ENCODE measurements around the gene TCL1B. TPM values are rescaled to one million over a fixed set of nuclear protein-coding genes. Genes with fewer than 3 reads are reported as not detected.

Gene TCL1B
- polyA plus RNA-seq, 1 donor (not counting 4 experiments of a cell fraction or from before 2014, with no cell fraction given) = not detected

GRCh38 chr14:95690815-95691214 is 4.6 kb downstream of the TCL1B start:
- DNase-seq (ENCODE audit: low read depth, low spot score) (no peak), FAIRE-seq (no peak)
- H3K9me3 ChIP-seq (ENCODE audit: control insufficient read depth, low read depth, low read length) = no peaks in the 10 kb centered on the region
- H3K4me2 ChIP-seq (ENCODE audit: control insufficient read depth, extremely low read depth, insufficient read depth, low read depth, low read length) = no peak overlapping the region
- no peaks in the 10 kb centered on the region for H3K9me1 ChIP-seq (ENCODE audit: control insufficient read depth, extremely low read depth, insufficient read depth, low read length)
- H3K9ac ChIP-seq (ENCODE audit: control insufficient read depth, extremely low read depth, insufficient read depth, low read length) = no peak overlapping the region
- no peaks in the 10 kb centered on the region for H3K36me3 ChIP-seq (ENCODE audit: control insufficient read depth in 2 of 2, extremely low read depth in 1 of 2, insufficient read depth in 2 of 2, low read length in 2 of 2)
- no peak overlapping the region for H2AFZ ChIP-seq (ENCODE audit: control insufficient read depth, low read length)
- no peaks in the 10 kb centered on the region for H3K27me3 ChIP-seq (ENCODE audit: control insufficient read depth, extremely low read depth, insufficient read depth, low read length)
- H3K4me1 ChIP-seq (ENCODE audit: control insufficient read depth, extremely low read depth, insufficient read depth, low read length) = no peaks in the 10 kb centered on the region
- no peaks in the 10 kb centered on the region for H4K20me1 ChIP-seq (ENCODE audit: control insufficient read depth, extremely low read depth, insufficient read depth, low read length)
- H3K27ac ChIP-seq (ENCODE audit: control insufficient read depth, insufficient read depth, low read length) = no peak overlapping the region
- no peak overlapping the region for H3K4me3 ChIP-seq (ENCODE audit: control insufficient read depth in 2 of 3, extremely low read depth in 1 of 3, insufficient read depth in 2 of 3, low read depth in 1 of 3, low read length in 3 of 3)
- TF ChIP-seq CTCF (optimal IDR thresholded peaks at IDR 0.05 in 1 of 3, IDR thresholded peaks at IDR 0.05 in 1 of 3, conservative IDR thresholded peaks at IDR 0.05 in 1 of 3; ENCODE audit: extremely low read depth in 1 of 3, insufficient read depth in 2 of 3, low read length in 3 of 3) (no peak), EZH2 (IDR thresholded peaks at IDR 0.05; ENCODE audit: low read length) (no peak)
- H3K79me2 ChIP-seq (ENCODE audit: control insufficient read depth, insufficient read depth, low read length) = no peaks in the 10 kb centered on the region
- dilution Hi-C loops (cut with MboI; ENCODE audit: extremely low pct_ligation_motif_present, low sequenced_read_pairs) = no loop called here

- H4K20me1 ChIP-seq (ENCODE audit: control insufficient read depth, extremely low read depth, insufficient read depth, low read length) = no peaks in the 10 kb centered on the region
- dilution Hi-C loops (cut with MboI; ENCODE audit: extremely low pct_ligation_motif_present, low sequenced_read_pairs) = no loop called here
Measured at GRCh38 chr14:95691591-95691990, 5.4 kb downstream of the TCL1B start.

More at GRCh38 chr14:95691591-95691990, 5.4 kb downstream of the TCL1B start:
- no peaks in the 10 kb centered on the region for H3K9me1 ChIP-seq (ENCODE audit: control insufficient read depth, extremely low read depth, insufficient read depth, low read length)
- no peaks in the 10 kb centered on the region for H3K36me3 ChIP-seq (ENCODE audit: control insufficient read depth in 2 of 2, extremely low read depth in 1 of 2, insufficient read depth in 2 of 2, low read length in 2 of 2)
- no peak overlapping the region for H3K4me3 ChIP-seq (ENCODE audit: control insufficient read depth in 2 of 3, extremely low read depth in 1 of 3, insufficient read depth in 2 of 3, low read depth in 1 of 3, low read length in 3 of 3)
- FAIRE-seq (no peak), DNase-seq (ENCODE audit: low read depth, low spot score) (no peak)
- no peak overlapping the region for H3K4me2 ChIP-seq (ENCODE audit: control insufficient read depth, extremely low read depth, insufficient read depth, low read depth, low read length)
- no peak overlapping the region for H3K27ac ChIP-seq (ENCODE audit: control insufficient read depth, insufficient read depth, low read length)
- H3K79me2 ChIP-seq (ENCODE audit: control insufficient read depth, insufficient read depth, low read length) = no peaks in the 10 kb centered on the region
- H3K4me1 ChIP-seq (ENCODE audit: control insufficient read depth, extremely low read depth, insufficient read depth, low read length) = no peaks in the 10 kb centered on the region
- TF ChIP-seq EZH2 (IDR thresholded peaks at IDR 0.05; ENCODE audit: low read length) = no peak
- TF ChIP-seq CTCF (optimal IDR thresholded peaks at IDR 0.05 in 1 of 3, IDR thresholded peaks at IDR 0.05 in 1 of 3, conservative IDR thresholded peaks at IDR 0.05 in 1 of 3; ENCODE audit: extremely low read depth in 1 of 3, insufficient read depth in 2 of 3, low read length in 3 of 3) = no peak
- H3K9ac ChIP-seq (ENCODE audit: control insufficient read depth, extremely low read depth, insufficient read depth, low read length) = no peak overlapping the region
- H2AFZ ChIP-seq (ENCODE audit: control insufficient read depth, low read length) = no peak overlapping the region
- no peaks in the 10 kb centered on the region for H3K9me3 ChIP-seq (ENCODE audit: control insufficient read depth, low read depth, low read length)
- no peaks in the 10 kb centered on the region for H3K27me3 ChIP-seq (ENCODE audit: control insufficient read depth, extremely low read depth, insufficient read depth, low read length)
